ENCODE measurements around the gene SPOPL. TPM values are rescaled to one million over a fixed set of nuclear protein-coding genes. Genes with fewer than 3 reads are reported as not detected.
A peak's percentile ranks its signal among the peaks of the same experiment; 100 is the strongest.

Gene SPOPL
- 10 to 100 TPM; 30.5 to 49.0 (median 43.6) TPM for total RNA-seq

GRCh38 chr2:138501425-138502254 lies at the start of gene SPOPL:
Gene SPOPL, plus strand, starts transcription at chr2:138501770. Its CDS starts 48,447 bp downstream, at chr2:138550217.
- peak; percentile 96 for DNase-seq (ENCODE audit: extremely low spot score)
- Histone ChIP-seq H3K27ac (replicated peaks in 1 of 4) (peak within 1 kb of the TSS; percentile 90 to 94 (median 92)), H3K27me3 (no peaks in the 10 kb centered on the region), H3K9me3 (no peaks in the 10 kb centered on the region), H3K4me3 (peak within 1 kb of the TSS; percentile 83 to 98 (median 90)), H3K4me1 (peaks cover 34 to 53% (median 50%) of the 10 kb centered on the region in 4 donors), H3K36me3 (no peaks in the 10 kb centered on the region)
- intact Hi-C loops (cut with DNase I), result no loop called here
- WGBS, result 0% methylated on average over 16 of the region's 86 CpGs
- peak; percentile 48 to 79 for TF ChIP-seq POLR2AphosphoS5 (IDR thresholded peaks at IDR 0.05)
- TF ChIP-seq POLR2A (IDR thresholded peaks at IDR 0.05; ENCODE audit: low read depth), result no peak
- TF ChIP-seq EP300 (IDR thresholded peaks at IDR 0.05), result no peak
- TF ChIP-seq, protein P1, sequence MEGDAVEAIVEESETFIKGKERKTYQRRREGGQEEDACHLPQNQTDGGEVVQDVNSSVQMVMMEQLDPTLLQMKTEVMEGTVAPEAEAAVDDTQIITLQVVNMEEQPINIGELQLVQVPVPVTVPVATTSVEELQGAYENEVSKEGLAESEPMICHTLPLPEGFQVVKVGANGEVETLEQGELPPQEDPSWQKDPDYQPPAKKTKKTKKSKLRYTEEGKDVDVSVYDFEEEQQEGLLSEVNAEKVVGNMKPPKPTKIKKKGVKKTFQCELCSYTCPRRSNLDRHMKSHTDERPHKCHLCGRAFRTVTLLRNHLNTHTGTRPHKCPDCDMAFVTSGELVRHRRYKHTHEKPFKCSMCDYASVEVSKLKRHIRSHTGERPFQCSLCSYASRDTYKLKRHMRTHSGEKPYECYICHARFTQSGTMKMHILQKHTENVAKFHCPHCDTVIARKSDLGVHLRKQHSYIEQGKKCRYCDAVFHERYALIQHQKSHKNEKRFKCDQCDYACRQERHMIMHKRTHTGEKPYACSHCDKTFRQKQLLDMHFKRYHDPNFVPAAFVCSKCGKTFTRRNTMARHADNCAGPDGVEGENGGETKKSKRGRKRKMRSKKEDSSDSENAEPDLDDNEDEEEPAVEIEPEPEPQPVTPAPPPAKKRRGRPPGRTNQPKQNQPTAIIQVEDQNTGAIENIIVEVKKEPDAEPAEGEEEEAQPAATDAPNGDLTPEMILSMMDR (IDR thresholded peaks at IDR 0.05), result peak in 1 of 3 experiments; percentile 49

GRCh38 chr2:138452324-138452723 lies 49.2 kb upstream of the SPOPL start:
- intact Hi-C loops (cut with DNase I), result no loop called here
- Histone ChIP-seq H3K9me3 (no peaks in the 10 kb centered on the region), H3K36me3 (no peaks in the 10 kb centered on the region), H3K4me1 (no peaks in the 10 kb centered on the region), H3K4me3 (no peak overlapping the region), H3K27me3 (no peaks in the 10 kb centered on the region), H3K27ac (replicated peaks in 1 of 4) (no peak overlapping the region)
- TF ChIP-seq POLR2AphosphoS5 (IDR thresholded peaks at IDR 0.05), result no peak
- no peak for TF ChIP-seq POLR2A (IDR thresholded peaks at IDR 0.05; ENCODE audit: low read depth)
- TF ChIP-seq, protein P1 (IDR thresholded peaks at IDR 0.05), result no peak
- WGBS, result 89% methylated on average over 1 of the region's 1 CpG
- DNase-seq (ENCODE audit: extremely low spot score), result no peak

- intact Hi-C loops (cut with DNase I), result no loop called here
- TF ChIP-seq POLR2A (IDR thresholded peaks at IDR 0.05; ENCODE audit: low read depth) (no peak), POLR2AphosphoS5 (IDR thresholded peaks at IDR 0.05) (no peak), EP300 (IDR thresholded peaks at IDR 0.05) (no peak)
- TF ChIP-seq, protein P1 (IDR thresholded peaks at IDR 0.05), result no peak
Observed at GRCh38 chr2:138453815-138454214, 47.8 kb upstream of the SPOPL start.

GRCh38 chr2:138454761-138455160 lies 46.8 kb upstream of the SPOPL start:
- TF ChIP-seq, protein P1 (IDR thresholded peaks at IDR 0.05), result no peak
- no peak for TF ChIP-seq EP300 (IDR thresholded peaks at IDR 0.05)
- no peak for TF ChIP-seq POLR2AphosphoS5 (IDR thresholded peaks at IDR 0.05)
- no peak for TF ChIP-seq POLR2A (IDR thresholded peaks at IDR 0.05; ENCODE audit: low read depth)
- no peaks in the 10 kb centered on the region for H3K36me3 ChIP-seq
- 87% methylated on average over 2 of the region's 2 CpGs for WGBS
- no peaks in the 10 kb centered on the region for H3K4me1 ChIP-seq
- intact Hi-C loops (cut with DNase I), result no loop called here
- H3K9me3 ChIP-seq, result no peaks in the 10 kb centered on the region
- no peak for DNase-seq (ENCODE audit: extremely low spot score)
- no peak overlapping the region for H3K27ac ChIP-seq (replicated peaks in 1 of 4)
- H3K27me3 ChIP-seq, result no peaks in the 10 kb centered on the region
- no peak overlapping the region for H3K4me3 ChIP-seq

More at GRCh38 chr2:138453815-138454214, 47.8 kb upstream of the SPOPL start:
- H3K4me3 ChIP-seq, result no peak overlapping the region
- 97% methylated on average over 8 of the region's 8 CpGs for WGBS
- H3K27me3 ChIP-seq, result no peaks in the 10 kb centered on the region
- H3K4me1 ChIP-seq, result no peaks in the 10 kb centered on the region
- H3K36me3 ChIP-seq, result no peaks in the 10 kb centered on the region
- H3K27ac ChIP-seq (replicated peaks in 1 of 4), result no peak overlapping the region
- no peak for DNase-seq (ENCODE audit: extremely low spot score)
- no peaks in the 10 kb centered on the region for H3K9me3 ChIP-seq
